ENCODE measurements around the gene PRG3. TPM values are rescaled to one million over a fixed set of nuclear protein-coding genes. Genes with fewer than 3 reads are reported as not detected.

PRG3 gene
- total and polyA plus RNA-seq, 2 donors (not counting 3 experiments of a cell fraction or from before 2014, with no cell fraction given), result not detected

DNA sequence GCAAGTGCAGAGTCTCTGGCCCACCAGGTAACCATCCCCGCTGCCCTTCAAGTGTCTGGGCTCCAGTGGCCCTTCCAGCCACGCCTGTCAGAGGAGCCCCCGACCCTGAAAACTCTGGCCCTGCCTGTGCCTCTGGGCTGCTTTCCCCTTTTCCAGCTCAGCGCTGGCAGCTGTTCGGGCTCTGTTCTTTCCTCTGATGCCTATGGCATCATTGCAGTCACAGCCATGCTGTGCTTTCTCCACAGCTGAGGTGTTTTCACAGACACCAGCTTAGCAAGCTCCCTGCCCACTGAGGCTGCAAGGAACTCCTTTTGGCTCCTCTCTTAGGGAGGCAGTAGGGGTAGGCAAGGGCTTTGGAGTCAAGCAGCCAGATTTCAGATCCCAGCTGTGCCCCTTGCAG lies 21.6 kb downstream of the PRG3 start:
- no TSS peak for BruUV-seq (replicated peaks)
- no peaks in the 10 kb centered on the region for H3K9me3 ChIP-seq (replicated peaks; ENCODE audit: control insufficient read depth, insufficient read depth, low read length)
- no peak for DNase-seq (ENCODE audit: low read depth, low spot score)
- ChIA-PET CTCF (interaction anchor here (1.1 to 2.7 kb wide), 4 partner anchors 9 to 99 kb away, joined by 3 to 13 read pairs (median 4); no protein-coding TSS in a partner anchor), POLR2A (no interaction called here)
- dilution Hi-C loops (cut with MboI; ENCODE audit: extremely low pct_ligation_motif_present, low sequenced_read_pairs), result no loop called here
- H3K79me2 ChIP-seq (ENCODE audit: control insufficient read depth, insufficient read depth, low read length), result no peaks in the 10 kb centered on the region
- no peaks in the 10 kb centered on the region for H3K36me3 ChIP-seq (ENCODE audit: control insufficient read depth in 2 of 2, extremely low read depth in 1 of 2, insufficient read depth in 2 of 2, low read length in 2 of 2)
- TF ChIP-seq CTCF (IDR thresholded peaks at IDR 0.05; ENCODE audit: extremely low read depth in 1 of 2, insufficient read depth in 1 of 2, low read depth in 1 of 2, low read length in 2 of 2), result no peak
- TF ChIP-seq POLR2A (IDR thresholded peaks at IDR 0.05; ENCODE audit: low read depth, low read length), result no peak
- no peak for TF ChIP-seq MAX (IDR thresholded peaks at IDR 0.05; ENCODE audit: insufficient read depth, insufficient read length)
- TF ChIP-seq POLR2AphosphoS5 (IDR thresholded peaks at IDR 0.05; ENCODE audit: insufficient read depth, low read depth, low read length), result no peak
- TF ChIP-seq EZH2 (IDR thresholded peaks at IDR 0.05; ENCODE audit: borderline replicate concordance, low read depth, low read length, severe bottlenecking), result no peak
- no peak for TF ChIP-seq JUN (IDR thresholded peaks at IDR 0.05; ENCODE audit: borderline replicate concordance, insufficient read depth, insufficient read length, low read depth)
- TF ChIP-seq MYC (IDR thresholded peaks at IDR 0.05; ENCODE audit: low read depth, low read length), result no peak
- TF ChIP-seq FOS (IDR thresholded peaks at IDR 0.05; ENCODE audit: borderline replicate concordance, insufficient read depth, low read length), result no peak
- no peak for TF ChIP-seq GATA2 (IDR thresholded peaks at IDR 0.05; ENCODE audit: insufficient read depth, insufficient read length, low read depth, low read length)
- H3K4me1 ChIP-seq (ENCODE audit: control insufficient read depth, extremely low read depth, insufficient read depth, low read length), result no peaks in the 10 kb centered on the region
- H3K4me3 ChIP-seq (replicated peaks in 1 of 3; ENCODE audit: insufficient read depth in 1 of 3, low read depth in 1 of 3, low read length in 3 of 3), result no peak overlapping the region
- intact Hi-C loops (cut with micrococcal nuclease), result no loop called here
- no peak for FAIRE-seq
- H3K9me1 ChIP-seq (replicated peaks; ENCODE audit: control insufficient read depth, extremely low read depth, insufficient read depth, low read length), result no peaks in the 10 kb centered on the region
- H3K4me2 ChIP-seq (ENCODE audit: insufficient read depth, low read length), result no peak overlapping the region
- peaks cover 0 to 5% of the 10 kb centered on the region in 2 experiments for H3K27me3 ChIP-seq (ENCODE audit: control insufficient read depth in 2 of 2, insufficient read depth in 2 of 2, low read length in 2 of 2)
- H4K20me1 ChIP-seq (replicated peaks; ENCODE audit: control insufficient read depth, extremely low read depth, insufficient read depth, low read length), result no peaks in the 10 kb centered on the region
- H3K27ac ChIP-seq (ENCODE audit: insufficient read depth, low read depth, low read length), result no peak overlapping the region
- no peak overlapping the region for H2AFZ ChIP-seq (ENCODE audit: low read depth, low read length)
- H3K9ac ChIP-seq (replicated peaks; ENCODE audit: extremely low read depth, insufficient read depth, low read length), result no peak overlapping the region

Data from endothelial cell of umbilical vein (primary cell).